Measurements from ENCODE around the gene CABLES2. TPM values are rescaled to one million over a fixed set of nuclear protein-coding genes. Genes with fewer than 3 reads are reported as not detected.
A peak's percentile ranks its signal among the peaks of the same experiment; 100 is the strongest.

The CABLES2 gene
- total RNA-seq, 1 donor from 2014 or later: 6.4 TPM

GRCh38 chr20:62386383-62387218 is 20.5 kb downstream of the CABLES2 start, which contains the start of gene RPS21:
Gene RPS21 (plus strand): TSS chr20:62387103. CDS start chr20:62387339, 236 bp downstream.
- no peak for DNase-seq (ENCODE audit: low spot score)
- Mint-ChIP-seq H3K9me3 (ENCODE audit: low read depth) (peaks cover 4% of the 10 kb centered on the region), H3K27me3 (ENCODE audit: low read depth) (no peaks in the 10 kb centered on the region), H3K4me3 (ENCODE audit: unreplicated experiment) (peak within 1 kb of the TSS; percentile 87), H3K4me1 (ENCODE audit: low read depth) (peaks cover 41% of the 10 kb centered on the region), H3K36me3 (ENCODE audit: low read depth) (peaks cover 16% of the 10 kb centered on the region), H3K27ac (ENCODE audit: unreplicated experiment) (peak within 1 kb of the TSS; percentile 89)
- TF ChIP-seq CTCF (IDR thresholded peaks at IDR 0.05): no peak

GRCh38 chr20:62382306-62383198 is 24.5 kb downstream of the CABLES2 start:
- TF ChIP-seq CTCF (IDR thresholded peaks at IDR 0.05): peak; percentile 92
- Mint-ChIP-seq H3K4me3 (ENCODE audit: unreplicated experiment) (no peak overlapping the region), H3K27me3 (ENCODE audit: low read depth) (no peaks in the 10 kb centered on the region)

GRCh38 chr20:62381842-62382241 is 25.2 kb downstream of the CABLES2 start:
- no peak overlapping the region for H3K4me3 Mint-ChIP-seq (ENCODE audit: unreplicated experiment)
- DNase-seq (ENCODE audit: low spot score): no peak
- H3K36me3 Mint-ChIP-seq (ENCODE audit: low read depth): peaks cover 6% of the 10 kb centered on the region
- H3K27ac Mint-ChIP-seq (ENCODE audit: unreplicated experiment): no peak overlapping the region
- H3K9me3 Mint-ChIP-seq (ENCODE audit: low read depth): peaks cover 4% of the 10 kb centered on the region
- H3K4me1 Mint-ChIP-seq (ENCODE audit: low read depth): peaks cover 45% of the 10 kb centered on the region
- no peak for TF ChIP-seq CTCF (IDR thresholded peaks at IDR 0.05)
- no peaks in the 10 kb centered on the region for H3K27me3 Mint-ChIP-seq (ENCODE audit: low read depth)

More at GRCh38 chr20:62382306-62383198, 24.5 kb downstream of the CABLES2 start:
- H3K27ac Mint-ChIP-seq (ENCODE audit: unreplicated experiment): peak overlapping the region; percentile 49
- H3K9me3 Mint-ChIP-seq (ENCODE audit: low read depth): peaks cover 4% of the 10 kb centered on the region
- H3K4me1 Mint-ChIP-seq (ENCODE audit: low read depth): peaks cover 40% of the 10 kb centered on the region
- DNase-seq (ENCODE audit: low spot score): no peak
- peaks cover 7% of the 10 kb centered on the region for H3K36me3 Mint-ChIP-seq (ENCODE audit: low read depth)

- peaks cover 4% of the 10 kb centered on the region for H3K9me3 Mint-ChIP-seq (ENCODE audit: low read depth)
- peaks cover 6% of the 10 kb centered on the region for H3K36me3 Mint-ChIP-seq (ENCODE audit: low read depth)
- peaks cover 48% of the 10 kb centered on the region for H3K4me1 Mint-ChIP-seq (ENCODE audit: low read depth)
- DNase-seq (ENCODE audit: low spot score): no peak
- peak overlapping the region; percentile 17 for H3K27ac Mint-ChIP-seq (ENCODE audit: unreplicated experiment)
- no peak for TF ChIP-seq CTCF (IDR thresholded peaks at IDR 0.05)
- no peaks in the 10 kb centered on the region for H3K27me3 Mint-ChIP-seq (ENCODE audit: low read depth)
- H3K4me3 Mint-ChIP-seq (ENCODE audit: unreplicated experiment): no peak overlapping the region
Measured at GRCh38 chr20:62381202-62381797, 25.8 kb downstream of the CABLES2 start.

- H3K4me1 Mint-ChIP-seq (ENCODE audit: low read depth): peaks cover 54% of the 10 kb centered on the region
- peaks cover 6% of the 10 kb centered on the region for H3K36me3 Mint-ChIP-seq (ENCODE audit: low read depth)
- peaks cover 4% of the 10 kb centered on the region for H3K9me3 Mint-ChIP-seq (ENCODE audit: low read depth)
- no peak for TF ChIP-seq CTCF (IDR thresholded peaks at IDR 0.05)
- no peak overlapping the region for H3K27ac Mint-ChIP-seq (ENCODE audit: unreplicated experiment)
- no peak overlapping the region for H3K4me3 Mint-ChIP-seq (ENCODE audit: unreplicated experiment)
- no peak for DNase-seq (ENCODE audit: low spot score)
- no peaks in the 10 kb centered on the region for H3K27me3 Mint-ChIP-seq (ENCODE audit: low read depth)
Measured at GRCh38 chr20:62378215-62378614, 28.9 kb downstream of the CABLES2 start.
